ENCODE results near the gene IP6K1. TPM values are rescaled to one million over a fixed set of nuclear protein-coding genes. Genes with fewer than 3 reads are reported as not detected.
"Not testable (repeated sequence)": the region's sequence is repeated elsewhere in the genome, so short reads cannot be mapped to it uniquely, and the experiment has no call there.

Gene IP6K1
- polyA plus RNA-seq: 10 to 100 TPM; 18.2 to 43.6 (median 23.7) TPM

GRCh38 chr3:49786357-49787181 lies at the start of gene IP6K1:
TSS of gene IP6K1 (minus strand) at chr3:49786542. CDS start at chr3:49748040, 38,502 bp downstream.
- Mint-ChIP-seq H3K9me3 (no peaks in the 10 kb centered on the region), H3K27me3 (ENCODE audit: low read depth in 3 of 3) (peaks cover 0 to 10% (median 10%) of the 10 kb centered on the region in 3 donors), H3K4me1 (peaks cover 26 to 35% of the 10 kb centered on the region in 2 donors), H3K36me3 (peaks cover 0 to 6% (median 0%) of the 10 kb centered on the region in 3 donors), H3K4me3 (peak within 1 kb of the TSS; percentile 91 to 94 (median 93)), H3K27ac (peak within 1 kb of the TSS; percentile 96 to 99 (median 98))
- peak; percentile 99 to 100 (median 100) for DNase-seq

GRCh38 chr3:49831341-49831740 lies 45.0 kb upstream of the IP6K1 start:
- no peak overlapping the region for H3K4me3 Mint-ChIP-seq
- no peak for DNase-seq
- H3K27ac Mint-ChIP-seq: no peak overlapping the region
- no peaks in the 10 kb centered on the region for H3K36me3 Mint-ChIP-seq
- H3K27me3 Mint-ChIP-seq (ENCODE audit: low read depth in 3 of 3): peaks cover 0 to 1% (median 0%) of the 10 kb centered on the region in 3 donors
- H3K4me1 Mint-ChIP-seq: no peaks in the 10 kb centered on the region
- H3K9me3 Mint-ChIP-seq: no peaks in the 10 kb centered on the region

GRCh38 chr3:49826016-49826415 lies 39.7 kb upstream of the IP6K1 start:
- no peaks in the 10 kb centered on the region for H3K36me3 Mint-ChIP-seq
- DNase-seq: no peak
- H3K4me1 Mint-ChIP-seq: no peaks in the 10 kb centered on the region
- no peaks in the 10 kb centered on the region for H3K9me3 Mint-ChIP-seq
- no peaks in the 10 kb centered on the region for H3K27me3 Mint-ChIP-seq (ENCODE audit: low read depth in 3 of 3)
- no peak overlapping the region for H3K4me3 Mint-ChIP-seq
- no peak overlapping the region for H3K27ac Mint-ChIP-seq

- not testable (repeated sequence) for H3K27me3 Mint-ChIP-seq (ENCODE audit: low read depth in 3 of 3); H3K4me3 Mint-ChIP-seq; H3K9me3 Mint-ChIP-seq; H3K4me1 Mint-ChIP-seq; H3K36me3 Mint-ChIP-seq; H3K27ac Mint-ChIP-seq; DNase-seq
Observed at GRCh38 chr3:49823131-49823530, 36.8 kb upstream of the IP6K1 start.

GRCh38 chr3:49813497-49814174 lies 27.3 kb upstream of the IP6K1 start, which contains the start of gene UBA7:
TSS of gene UBA7 (minus strand) at chr3:49813953. CDS start at chr3:49813787, 166 bp downstream.
- H3K4me1 Mint-ChIP-seq: peaks cover 31 to 32% of the 10 kb centered on the region in 2 donors
- DNase-seq: peak; percentile 55 to 63 (median 59)
- peaks cover 0 to 1% (median 0%) of the 10 kb centered on the region in 3 donors for H3K27me3 Mint-ChIP-seq (ENCODE audit: low read depth in 3 of 3)
- peak within 1 kb of the TSS; percentile 96 to 99 (median 98) for H3K4me3 Mint-ChIP-seq
- H3K9me3 Mint-ChIP-seq: no peaks in the 10 kb centered on the region
- H3K27ac Mint-ChIP-seq: peak within 1 kb of the TSS; percentile 94 to 98 (median 96)
- H3K36me3 Mint-ChIP-seq: peaks cover 0 to 26% (median 0%) of the 10 kb centered on the region in 3 donors

- peaks cover 0 to 1% (median 0%) of the 10 kb centered on the region in 3 donors for H3K27me3 Mint-ChIP-seq (ENCODE audit: low read depth in 3 of 3)
- peak overlapping the region; percentile 96 to 99 (median 98) for H3K4me3 Mint-ChIP-seq
- H3K27ac Mint-ChIP-seq: peak overlapping the region; percentile 94 to 98 (median 96)
- peaks cover 0 to 28% (median 0%) of the 10 kb centered on the region in 3 donors for H3K36me3 Mint-ChIP-seq
- no peak for DNase-seq
- H3K4me1 Mint-ChIP-seq: peaks cover 31 to 32% of the 10 kb centered on the region in 2 donors
- no peaks in the 10 kb centered on the region for H3K9me3 Mint-ChIP-seq
Observed at GRCh38 chr3:49812916-49813496, 26.7 kb upstream of the IP6K1 start.

GRCh38 chr3:49807431-49808114 lies 21.2 kb upstream of the IP6K1 start:
- peaks cover 0 to 26% (median 0%) of the 10 kb centered on the region in 3 donors for H3K36me3 Mint-ChIP-seq
- H3K9me3 Mint-ChIP-seq: no peaks in the 10 kb centered on the region
- no peak overlapping the region for H3K4me3 Mint-ChIP-seq
- peaks cover 3 to 4% (median 3%) of the 10 kb centered on the region in 3 donors for H3K27me3 Mint-ChIP-seq (ENCODE audit: low read depth in 3 of 3)
- H3K27ac Mint-ChIP-seq: peak overlapping the region in 1 of 6 donors; percentile 8
- no peak for DNase-seq
- peaks cover 22 to 29% of the 10 kb centered on the region in 2 donors for H3K4me1 Mint-ChIP-seq

GRCh38 chr3:49806850-49807249 lies 20.5 kb upstream of the IP6K1 start:
- peaks cover 3 to 7% (median 5%) of the 10 kb centered on the region in 3 donors for H3K27me3 Mint-ChIP-seq (ENCODE audit: low read depth in 3 of 3)
- peaks cover 20 to 26% of the 10 kb centered on the region in 2 donors for H3K4me1 Mint-ChIP-seq
- H3K9me3 Mint-ChIP-seq: peaks cover 0 to 2% (median 0%) of the 10 kb centered on the region in 6 donors
- H3K4me3 Mint-ChIP-seq: no peak overlapping the region
- H3K36me3 Mint-ChIP-seq: peaks cover 0 to 26% (median 0%) of the 10 kb centered on the region in 3 donors
- H3K27ac Mint-ChIP-seq: no peak overlapping the region
- no peak for DNase-seq

- Mint-ChIP-seq H3K36me3 (peaks cover 0 to 20% (median 0%) of the 10 kb centered on the region in 3 donors), H3K9me3 (peaks cover 0 to 2% (median 0%) of the 10 kb centered on the region in 6 donors), H3K4me1 (peaks cover 20 to 21% of the 10 kb centered on the region in 2 donors), H3K27ac (no peak overlapping the region), H3K4me3 (no peak overlapping the region), H3K27me3 (ENCODE audit: low read depth in 3 of 3) (peaks cover 5 to 9% (median 9%) of the 10 kb centered on the region in 3 donors)
- DNase-seq: no peak
Observed at GRCh38 chr3:49805897-49806701, 19.8 kb upstream of the IP6K1 start.

GRCh38 chr3:49805367-49805782 lies 19.0 kb upstream of the IP6K1 start:
- Mint-ChIP-seq H3K27me3 (ENCODE audit: low read depth in 3 of 3) (peaks cover 6 to 10% (median 9%) of the 10 kb centered on the region in 3 donors), H3K27ac (peak overlapping the region in 4 of 6 donors; percentile 11 to 73 (median 40)), H3K36me3 (peaks cover 0 to 16% (median 0%) of the 10 kb centered on the region in 3 donors), H3K4me1 (peaks cover 20 to 21% of the 10 kb centered on the region in 2 donors), H3K9me3 (peaks cover 0 to 2% (median 0%) of the 10 kb centered on the region in 6 donors), H3K4me3 (peak overlapping the region in 1 of 5 donors; percentile 51)
- DNase-seq: no peak

GRCh38 chr3:49804141-49805041 lies 18.0 kb upstream of the IP6K1 start:
- peaks cover 6 to 10% (median 9%) of the 10 kb centered on the region in 3 donors for H3K27me3 Mint-ChIP-seq (ENCODE audit: low read depth in 3 of 3)
- peak overlapping the region; percentile 70 to 93 (median 90) for H3K4me3 Mint-ChIP-seq
- peaks cover 0 to 2% (median 0%) of the 10 kb centered on the region in 6 donors for H3K9me3 Mint-ChIP-seq
- DNase-seq: no peak
- peaks cover 0 to 9% (median 0%) of the 10 kb centered on the region in 3 donors for H3K36me3 Mint-ChIP-seq
- peak overlapping the region in 3 of 6 donors; percentile 17 to 67 (median 41) for H3K27ac Mint-ChIP-seq
- H3K4me1 Mint-ChIP-seq: peaks cover 20 to 21% of the 10 kb centered on the region in 2 donors
